ENCODE measurements around the gene HTT.

HTT gene

GRCh38 chr4:3235581-3235980, 161.1 kb downstream of the HTT start:
- no peak for DNase-seq (ENCODE audit: low spot score)

GRCh38 chr4:3236326-3236878, 161.9 kb downstream of the HTT start:
- DNase-seq (ENCODE audit: low spot score): no peak

GRCh38 chr4:3237266-3237665, 162.8 kb downstream of the HTT start:
- DNase-seq (ENCODE audit: low spot score): no peak

- DNase-seq (ENCODE audit: low spot score): no peak
Observed at GRCh38 chr4:3237712-3238560, 163.5 kb downstream of the HTT start.

GRCh38 chr4:3238721-3239120, 164.2 kb downstream of the HTT start:
- DNase-seq (ENCODE audit: low spot score): no peak

GRCh38 chr4:3239303-3239702, 164.8 kb downstream of the HTT start:
- DNase-seq (ENCODE audit: low spot score): no peak

GRCh38 chr4:3239998-3240920, 165.8 kb downstream of the HTT start:
- no peak for DNase-seq (ENCODE audit: low spot score)

GRCh38 chr4:3240936-3241522, 166.5 kb downstream of the HTT start:
- no peak for DNase-seq (ENCODE audit: low spot score)

- DNase-seq (ENCODE audit: low spot score): no peak
Observed at GRCh38 chr4:3241898-3242524, 167.5 kb downstream of the HTT start.

GRCh38 chr4:3243136-3243780, 168.8 kb downstream of the HTT start:
- no peak for DNase-seq (ENCODE audit: low spot score)

- no peak for DNase-seq (ENCODE audit: low spot score)
Observed at GRCh38 chr4:3244002-3244401, 169.5 kb downstream of the HTT start.

- no peak for DNase-seq (ENCODE audit: low spot score)
Observed at GRCh38 chr4:3244747-3245146, 170.3 kb downstream of the HTT start.

- DNase-seq (ENCODE audit: low spot score): no peak
Observed at GRCh38 chr4:3245676-3246075, 171.2 kb downstream of the HTT start.

- no peak for DNase-seq (ENCODE audit: low spot score)
Observed at GRCh38 chr4:3246458-3247398, 172.2 kb downstream of the HTT start.

- no peak for DNase-seq (ENCODE audit: low spot score)
Observed at GRCh38 chr4:3247399-3248177, 173.1 kb downstream of the HTT start.

- no peak for DNase-seq (ENCODE audit: low spot score)
Observed at GRCh38 chr4:3248178-3248480, 173.6 kb downstream of the HTT start.

- DNase-seq (ENCODE audit: low spot score): peak; percentile 20
Observed at GRCh38 chr4:3248811-3249661, 174.6 kb downstream of the HTT start, which contains the start of gene MSANTD1. Gene MSANTD1, plus strand, starts transcription at chr4:3249159. Its CDS starts 64 bp downstream, at chr4:3249223.

GRCh38 chr4:3249711-3250437, 175.4 kb downstream of the HTT start:
- DNase-seq (ENCODE audit: low spot score): no peak
